Skeletal muscle tissue (tissue), 4 donors: ENCODE results near the gene SIAH3. TPM values are rescaled to one million over a fixed set of nuclear protein-coding genes. Genes with fewer than 3 reads are reported as not detected.

Experiments used
- H3K27ac ChIP-seq: one replicate; pipeline ENCODE4 v1.7.0; 2013; ENCODE audit warnings: mild to moderate bottlenecking, low read depth, low read length, inconsistent platforms
- H3K27me3 ChIP-seq, 3 donors: one replicate each; pipeline ENCODE4 v1.7.0; 2013; ENCODE audit warnings: low read length in 3 of 3; ENCODE audit not compliant: control insufficient read depth in 3 of 3, insufficient read depth in 3 of 3
- H3K36me3 ChIP-seq, 3 donors: one replicate each; pipeline ENCODE4 v1.7.0; 2013; ENCODE audit warnings: low read length in 3 of 3; ENCODE audit not compliant: control insufficient read depth in 3 of 3, insufficient read depth in 3 of 3
- H3K4me1 ChIP-seq, 3 donors: one replicate each; pipeline ENCODE4 v1.7.0; 2013; ENCODE audit warnings: low read length in 3 of 3, mild to moderate bottlenecking in 3 of 3; ENCODE audit not compliant: control insufficient read depth in 3 of 3, insufficient read depth in 3 of 3
- H3K4me3 ChIP-seq, 3 donors: one replicate each; pipeline ENCODE4 v1.7.0; 2013; ENCODE audit warnings: low read length in 3 of 3
- H3K9ac ChIP-seq, 3 donors: one replicate each; pipeline ENCODE4 v1.7.0; 2013; ENCODE audit warnings: low read length in 3 of 3, mild to moderate bottlenecking in 3 of 3, moderate library complexity in 2 of 3, low read depth in 1 of 3
- H3K9me3 ChIP-seq, 3 donors: one replicate each; pipeline ENCODE4 v1.7.0; 2013; ENCODE audit warnings: low read length in 3 of 3; ENCODE audit not compliant: control insufficient read depth in 3 of 3
- total RNA-seq: library from RNA; depleted of rRNA; stranded (reverse); fragments of >200 nt; gene quantifications from one replicate; pipeline ENCODE4 v1.2.3, GENCODE V29; 2014
- donor health status: Osteomylitis.

Gene SIAH3
- total RNA-seq, 1 donor from 2014 or later: under 0.01 TPM

DNA sequence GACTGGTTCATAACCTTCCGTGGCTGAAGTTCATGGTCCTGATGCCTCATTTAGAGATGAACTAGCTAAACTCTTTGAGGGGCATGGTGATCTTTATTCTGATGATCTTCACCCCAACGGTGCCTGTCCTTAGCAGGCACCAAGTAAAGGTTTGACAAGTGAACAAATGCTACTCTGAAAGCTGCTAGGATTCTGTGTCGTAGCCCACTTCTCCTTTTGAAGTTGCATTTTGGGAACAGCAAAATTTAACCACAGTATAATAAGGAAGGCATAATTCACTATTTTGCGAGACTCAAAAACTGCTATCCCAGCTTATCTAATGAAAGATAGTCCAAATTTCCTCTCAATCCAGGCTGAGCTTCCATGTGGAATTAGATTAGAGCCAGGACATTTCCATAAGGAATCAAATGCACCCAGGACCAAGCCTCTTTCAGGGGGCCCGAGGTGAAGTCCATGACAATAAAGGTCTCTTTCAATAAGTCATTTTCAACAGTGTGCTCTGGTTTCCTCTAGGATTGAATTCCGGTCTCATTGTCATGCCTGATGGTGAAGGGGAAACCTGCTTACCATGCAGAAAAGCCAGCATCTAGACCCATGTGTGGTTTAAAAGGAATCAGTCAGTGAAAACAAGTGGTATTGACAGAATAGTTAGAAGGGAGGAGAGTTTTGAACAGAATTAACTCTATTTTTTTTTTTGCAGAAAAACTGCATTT, 23.1 kb downstream of the SIAH3 start:
- Histone ChIP-seq H3K9ac (no peak overlapping the region), H3K4me1 (peaks cover 3 to 19% (median 5%) of the 10 kb centered on the region in 3 donors)

DNA sequence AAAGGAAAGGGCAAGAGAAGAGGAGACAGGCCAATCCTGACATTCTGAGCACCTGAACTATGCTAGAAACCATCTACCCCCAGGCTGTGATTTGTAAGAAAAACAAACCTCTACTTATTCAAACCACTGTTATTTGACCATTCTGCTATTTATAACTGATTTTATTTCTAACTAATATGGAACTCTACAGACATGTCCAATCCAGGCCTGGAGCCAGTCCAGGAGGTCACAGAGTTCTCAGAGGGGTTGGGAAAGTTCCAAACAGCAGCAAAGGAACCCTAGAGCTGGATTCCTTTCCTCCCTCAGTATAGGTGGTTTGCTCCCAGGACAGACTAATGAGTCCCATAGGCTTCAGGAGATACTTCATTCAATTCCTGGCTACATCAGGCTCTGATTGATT, 24.2 kb downstream of the SIAH3 start:
- Histone ChIP-seq H3K4me3 (no peak overlapping the region), H3K27ac (no peak overlapping the region), H3K9ac (no peak overlapping the region), H3K36me3 (no peaks in the 10 kb centered on the region), H3K9me3 (no peaks in the 10 kb centered on the region), H3K4me1 (peaks cover 2 to 16% (median 3%) of the 10 kb centered on the region in 3 donors), H3K27me3 (no peaks in the 10 kb centered on the region)

More for the DNA sequence above, 23.1 kb downstream of the SIAH3 start:
- Histone ChIP-seq H3K4me3 (no peak overlapping the region), H3K27ac (no peak overlapping the region), H3K9me3 (no peaks in the 10 kb centered on the region), H3K27me3 (no peaks in the 10 kb centered on the region), H3K36me3 (no peaks in the 10 kb centered on the region)

- no peaks in the 10 kb centered on the region for H3K9me3 ChIP-seq
- H3K36me3 ChIP-seq: no peaks in the 10 kb centered on the region
- peaks cover 2 to 16% (median 3%) of the 10 kb centered on the region in 3 donors for H3K4me1 ChIP-seq
- H3K27me3 ChIP-seq: no peaks in the 10 kb centered on the region
- H3K27ac ChIP-seq: no peak overlapping the region
- H3K4me3 ChIP-seq: no peak overlapping the region
- H3K9ac ChIP-seq: no peak overlapping the region
Measured at GRCh38 chr13:45826731-45827130, 24.8 kb downstream of the SIAH3 start.

DNA sequence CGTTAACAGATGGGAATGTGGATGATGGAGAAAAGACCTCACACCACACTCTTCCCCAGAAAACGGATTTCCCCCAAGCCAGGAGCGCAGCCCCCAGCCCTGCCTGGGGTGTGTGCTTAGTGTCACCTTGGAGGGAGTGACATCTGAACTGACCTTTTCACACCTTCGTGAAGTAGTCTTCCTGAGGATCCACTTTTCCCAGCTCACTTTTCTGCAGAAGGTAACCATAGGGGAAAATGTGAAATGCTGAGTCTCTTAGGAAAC, 26.2 kb downstream of the SIAH3 start:
- Histone ChIP-seq H3K4me1 (peaks cover 2 to 16% (median 3%) of the 10 kb centered on the region in 3 donors), H3K9ac (no peak overlapping the region), H3K4me3 (no peak overlapping the region), H3K27me3 (no peaks in the 10 kb centered on the region), H3K36me3 (no peaks in the 10 kb centered on the region), H3K9me3 (no peaks in the 10 kb centered on the region), H3K27ac (no peak overlapping the region)

GRCh38 chr13:45823583-45823982, 28.0 kb downstream of the SIAH3 start:
- Histone ChIP-seq H3K9me3 (no peaks in the 10 kb centered on the region), H3K9ac (no peak overlapping the region), H3K27ac (no peak overlapping the region), H3K27me3 (no peaks in the 10 kb centered on the region), H3K4me1 (peaks cover 2 to 16% (median 3%) of the 10 kb centered on the region in 3 donors), H3K4me3 (no peak overlapping the region), H3K36me3 (no peaks in the 10 kb centered on the region)

GRCh38 chr13:45821811-45822210, 29.7 kb downstream of the SIAH3 start:
- H3K27me3 ChIP-seq: no peaks in the 10 kb centered on the region
- H3K36me3 ChIP-seq: no peaks in the 10 kb centered on the region
- peaks cover 0 to 2% (median 2%) of the 10 kb centered on the region in 3 donors for H3K9me3 ChIP-seq
- H3K4me3 ChIP-seq: no peak overlapping the region
- no peak overlapping the region for H3K9ac ChIP-seq
- H3K27ac ChIP-seq: no peak overlapping the region
- peaks cover 0 to 5% (median under 1%) of the 10 kb centered on the region in 3 donors for H3K4me1 ChIP-seq

DNA sequence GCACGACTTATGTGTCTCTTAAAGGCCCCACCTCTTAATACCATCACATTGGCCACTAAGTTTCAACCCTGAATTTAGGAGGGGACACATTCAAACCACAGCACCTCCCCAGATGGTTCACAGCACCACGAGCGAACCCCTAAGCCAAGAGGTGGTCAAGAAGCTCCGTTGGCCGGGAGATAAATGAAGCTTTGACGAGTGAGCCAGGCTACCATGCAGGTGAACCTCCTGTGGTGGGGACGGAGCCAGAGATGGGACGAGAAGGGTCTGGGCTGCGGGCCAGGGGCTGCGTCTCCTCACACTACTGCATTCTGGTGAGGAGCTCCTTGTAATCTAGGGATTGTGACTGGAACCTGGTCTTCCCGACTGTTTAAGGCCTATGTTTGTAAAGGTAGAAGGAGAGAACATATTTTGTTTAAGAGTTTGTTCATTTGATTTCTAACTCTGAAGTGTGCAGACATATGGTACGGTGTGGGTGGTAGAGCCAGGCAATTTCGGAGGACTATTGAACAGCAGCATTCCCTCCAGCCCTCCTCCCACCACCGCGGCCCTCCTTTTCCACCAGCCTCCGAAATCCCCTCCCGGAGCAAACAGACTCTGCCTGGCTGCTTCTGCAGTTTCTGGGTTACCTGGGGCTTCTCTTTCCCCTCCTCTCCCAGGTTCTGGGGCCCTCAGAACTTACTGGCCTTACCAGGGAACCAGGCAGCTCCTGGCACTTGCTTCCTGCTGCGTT, 31.3 kb downstream of the SIAH3 start:
- Histone ChIP-seq H3K4me3 (no peak overlapping the region), H3K9me3 (peaks cover 0 to 2% (median 2%) of the 10 kb centered on the region in 3 donors), H3K9ac (no peak overlapping the region), H3K36me3 (no peaks in the 10 kb centered on the region), H3K4me1 (peaks cover 0 to 3% (median 0%) of the 10 kb centered on the region in 3 donors), H3K27ac (no peak overlapping the region), H3K27me3 (no peaks in the 10 kb centered on the region)

DNA sequence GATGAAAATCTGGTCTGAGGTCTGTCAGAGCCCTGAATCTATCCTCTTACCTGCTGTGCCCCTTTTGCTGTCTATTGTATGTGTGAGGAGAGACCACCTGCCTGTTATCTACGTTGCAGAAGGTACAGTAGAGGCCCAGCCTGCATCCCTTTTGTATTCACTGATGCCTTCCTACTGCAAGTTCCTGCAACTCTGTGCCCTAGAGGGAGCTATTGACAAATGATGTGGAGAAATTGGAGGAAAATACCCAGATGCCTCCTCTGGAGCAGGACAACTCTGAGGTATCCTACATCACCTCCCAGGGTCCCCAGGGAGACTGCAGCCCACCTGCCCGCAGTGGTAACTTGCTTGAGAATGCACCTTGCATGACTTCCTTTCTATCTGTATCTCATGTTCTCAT, 33.7 kb downstream of the SIAH3 start:
- Histone ChIP-seq H3K4me1 (no peaks in the 10 kb centered on the region), H3K9ac (no peak overlapping the region), H3K4me3 (no peak overlapping the region), H3K27ac (no peak overlapping the region), H3K36me3 (no peaks in the 10 kb centered on the region), H3K27me3 (peaks cover 0 to 4% (median 0%) of the 10 kb centered on the region in 3 donors), H3K9me3 (peaks cover 0 to 2% (median 2%) of the 10 kb centered on the region in 3 donors)

DNA sequence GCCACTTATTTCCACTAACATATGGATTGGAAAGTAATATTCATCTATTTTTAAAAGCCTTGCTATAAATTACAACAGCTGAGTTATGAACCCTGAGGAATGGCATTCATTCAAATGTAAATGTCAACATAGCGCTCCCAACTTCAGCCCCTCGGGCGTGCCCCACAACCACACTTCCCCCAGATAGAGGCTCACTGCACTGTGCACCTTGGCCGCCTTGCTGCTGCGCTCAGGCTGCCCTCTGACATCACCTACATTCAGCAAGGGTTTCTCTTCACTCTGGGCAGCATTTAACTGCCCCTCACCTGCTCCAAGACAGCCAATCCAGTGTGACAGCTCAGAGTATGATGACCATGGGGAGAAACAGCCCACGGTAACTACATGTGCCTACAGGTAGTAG, 35.1 kb downstream of the SIAH3 start:
- H3K27me3 ChIP-seq: peaks cover 0 to 4% (median 0%) of the 10 kb centered on the region in 3 donors
- no peaks in the 10 kb centered on the region for H3K4me1 ChIP-seq
- H3K36me3 ChIP-seq: no peaks in the 10 kb centered on the region
- H3K9me3 ChIP-seq: peaks cover 0 to 2% (median 2%) of the 10 kb centered on the region in 3 donors
- no peak overlapping the region for H3K27ac ChIP-seq
- no peak overlapping the region for H3K4me3 ChIP-seq
- H3K9ac ChIP-seq: no peak overlapping the region

DNA sequence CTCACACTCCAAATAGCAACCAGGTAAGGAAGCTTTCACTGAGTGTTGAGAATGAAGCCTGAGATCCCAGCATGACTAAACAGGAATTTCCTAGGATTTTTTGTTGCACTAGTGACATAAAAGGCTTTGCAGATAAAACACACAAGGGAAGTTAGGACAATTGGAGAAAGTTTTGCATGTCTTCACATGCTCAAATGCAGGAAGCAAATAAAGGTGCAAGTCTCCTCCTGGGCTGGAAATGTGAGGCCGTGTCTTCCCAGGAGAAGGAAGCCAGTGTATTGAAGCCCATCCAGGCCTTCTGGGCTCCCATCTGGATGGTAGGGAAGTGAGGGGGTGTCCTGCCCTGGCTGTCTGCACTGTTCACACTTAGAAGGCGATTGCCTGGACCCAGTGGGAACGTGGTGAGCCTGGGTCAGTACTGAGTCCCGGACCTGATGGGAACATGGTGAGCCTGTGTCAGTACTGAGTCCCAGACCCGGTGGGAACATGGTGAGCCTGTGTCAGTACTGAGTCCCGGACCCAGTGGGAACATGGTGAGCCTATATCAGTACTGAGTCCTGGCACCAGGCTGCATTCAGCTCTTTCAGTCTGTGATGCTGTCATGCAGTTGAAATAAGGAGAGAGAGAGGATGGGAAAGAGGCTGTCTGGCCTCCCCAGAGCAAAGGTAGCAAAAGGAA, 38.7 kb downstream of the SIAH3 start:
- Histone ChIP-seq H3K9ac (no peak overlapping the region), H3K4me1 (no peaks in the 10 kb centered on the region), H3K27me3 (peaks cover 0 to 4% (median 0%) of the 10 kb centered on the region in 3 donors), H3K27ac (no peak overlapping the region), H3K9me3 (peaks cover 0 to 1% (median 0%) of the 10 kb centered on the region in 3 donors), H3K36me3 (no peaks in the 10 kb centered on the region), H3K4me3 (no peak overlapping the region)
